LNCaP clone FGC (cell line): ENCODE measurements around the gene SRRM3.
"Not testable (repeated sequence)": the region's sequence is repeated elsewhere in the genome, so short reads cannot be mapped to it uniquely, and the experiment has no call there.

Experiments
- DNase-seq: peaks from one replicate; pipeline ENCODE4 v3.0.0-alpha.2; 2011; ENCODE audit warnings: low read depth
- H3K4me3 ChIP-seq: 2 replicates; pipeline ENCODE4 v1.5.1; 2011; ENCODE audit warnings: mild to moderate bottlenecking, low read depth, low read length, control low read depth
- CTCF ChIP-seq: IDR thresholded peaks from 2 replicates; pipeline ENCODE4 v1.5.1; 2012; ENCODE audit warnings: mild to moderate bottlenecking; ENCODE audit not compliant: control insufficient read depth, insufficient read depth; ENCODE audit errors: extremely low read depth

SRRM3 gene

GRCh38 chr7:76198202-76198601 lies 3.5 kb upstream of the SRRM3 start:
- DNase-seq: no peak

GRCh38 chr7:76202666-76203030 lies 952 bp downstream of the SRRM3 start:
- H3K4me3 ChIP-seq: no peak overlapping the region
- no peak for DNase-seq
- TF ChIP-seq CTCF: no peak

More at GRCh38 chr7:76198202-76198601, 3.5 kb upstream of the SRRM3 start:
- no peak for TF ChIP-seq CTCF
- H3K4me3 ChIP-seq: no peak overlapping the region

- no peak for DNase-seq
- no peak overlapping the region for H3K4me3 ChIP-seq
- no peak for TF ChIP-seq CTCF
These were observed 2.5 kb downstream of the SRRM3 start for GRCh38 chr7:76204147-76204546.

GRCh38 chr7:76206633-76207032 lies 4.9 kb downstream of the SRRM3 start:
- no peak for TF ChIP-seq CTCF
- DNase-seq: no peak
- no peak overlapping the region for H3K4me3 ChIP-seq

GRCh38 chr7:76209310-76209709 lies 7.6 kb downstream of the SRRM3 start:
- TF ChIP-seq CTCF: no peak
- no peak overlapping the region for H3K4me3 ChIP-seq
- DNase-seq: no peak

- no peak for DNase-seq
- no peak overlapping the region for H3K4me3 ChIP-seq
- TF ChIP-seq CTCF: no peak
These were observed 9.5 kb downstream of the SRRM3 start for GRCh38 chr7:76211216-76211615.

- H3K4me3 ChIP-seq, DNase-seq: not testable (repeated sequence)
These were observed 13.7 kb downstream of the SRRM3 start for GRCh38 chr7:76215349-76215748.
